HFFc6 (cell line): ENCODE data around the gene AUNIP. TPM values are rescaled to one million over a fixed set of nuclear protein-coding genes. Genes with fewer than 3 reads are reported as not detected.
A peak's percentile ranks its signal among the peaks of the same experiment; 100 is the strongest.

ENCODE experiments used
- DNase-seq: peaks from one replicate; pipeline ENCODE4 v3.0.0-alpha.2; 2018
- H3K27ac Mint-ChIP-seq: 2 replicates; pipeline ENCODE4 v1.8.0; 2020; ENCODE audit warnings: mild to moderate bottlenecking, mixed read lengths
- H3K27me3 Mint-ChIP-seq: 2 replicates; pipeline ENCODE4 v1.8.0; 2021; ENCODE audit warnings: mild to moderate bottlenecking, moderate library complexity, mixed read lengths; ENCODE audit not compliant: insufficient read depth
- H3K36me3 Mint-ChIP-seq: 2 replicates; pipeline ENCODE4 v1.8.0; 2021; ENCODE audit warnings: low read depth, mixed read lengths
- H3K4me1 Mint-ChIP-seq: 2 replicates; pipeline ENCODE4 v1.8.0; 2020; ENCODE audit warnings: low read depth, mixed read lengths
- H3K4me3 Mint-ChIP-seq: 2 replicates; pipeline ENCODE4 v1.8.0; 2020; ENCODE audit warnings: mild to moderate bottlenecking, moderate library complexity, mixed read lengths
- H3K9me3 Mint-ChIP-seq: 2 replicates; pipeline ENCODE4 v1.8.0; 2020; ENCODE audit warnings: mild to moderate bottlenecking, mixed read lengths
- CTCF ChIP-seq: fragments of 200-600 bp; sonication (generic); IDR thresholded peaks from 2 replicates; pipeline ENCODE4 v1.5.0; 2021; ENCODE audit warnings: antibody characterized with exemption, mild to moderate bottlenecking
- total RNA-seq, 6 experiments: library from RNA; stranded (reverse); fragmentation: NEBNext Ultra II Directional; extraction: Animal tissue kit (Norgen Biotek cat#: 25700); gene quantifications; 2 replicates in 1 of 6; 3 replicates in 5 of 6; pipeline ENCODE4 v1.2.3, GENCODE V29; 2021

AUNIP gene
- total RNA-seq, 6 experiments from 2014 or later, result 2.4 to 3.6 (median 3.2) TPM

- H3K27ac Mint-ChIP-seq, result peak overlapping the region; percentile 75
- no peak overlapping the region for H3K4me3 Mint-ChIP-seq
- peaks cover 2% of the 10 kb centered on the region; the same call in 1 of the 2 replicates for H3K27me3 Mint-ChIP-seq
- H3K9me3 Mint-ChIP-seq, result no peaks in the 10 kb centered on the region
- H3K4me1 Mint-ChIP-seq, result peaks cover 79% of the 10 kb centered on the region
- peaks cover 7% of the 10 kb centered on the region; the same call in 1 of the 2 replicates for H3K36me3 Mint-ChIP-seq
- no peak for TF ChIP-seq CTCF
- DNase-seq, result no peak
These were observed 33.9 kb upstream of the AUNIP start for GRCh38 chr1:25893116-25893515.

- Mint-ChIP-seq H3K27me3 (peaks cover 2% of the 10 kb centered on the region; the same call in 1 of the 2 replicates), H3K4me3 (peak overlapping the region; percentile 39), H3K36me3 (peaks cover 7% of the 10 kb centered on the region; the same call in 1 of the 2 replicates), H3K4me1 (peaks cover 64% of the 10 kb centered on the region), H3K9me3 (no peaks in the 10 kb centered on the region), H3K27ac (peak overlapping the region; percentile 97)
- no peak for DNase-seq
- TF ChIP-seq CTCF, result no peak
These were observed 32.3 kb upstream of the AUNIP start for GRCh38 chr1:25891606-25892005.

- H3K4me3 Mint-ChIP-seq, result peak overlapping the region; percentile 45
- peaks cover 52% of the 10 kb centered on the region for H3K4me1 Mint-ChIP-seq
- TF ChIP-seq CTCF, result no peak
- peaks cover 7% of the 10 kb centered on the region; the same call in 1 of the 2 replicates for H3K36me3 Mint-ChIP-seq
- DNase-seq, result peak; percentile 56
- H3K27ac Mint-ChIP-seq, result peak overlapping the region; percentile 67
- peaks cover 2% of the 10 kb centered on the region; the same call in 1 of the 2 replicates for H3K27me3 Mint-ChIP-seq
- no peaks in the 10 kb centered on the region for H3K9me3 Mint-ChIP-seq
These were observed 31.2 kb upstream of the AUNIP start for GRCh38 chr1:25890239-25891034.

- Mint-ChIP-seq H3K4me1 (peaks cover 45% of the 10 kb centered on the region), H3K36me3 (peaks cover 7% of the 10 kb centered on the region; the same call in 1 of the 2 replicates), H3K27ac (no peak overlapping the region), H3K9me3 (no peaks in the 10 kb centered on the region), H3K27me3 (peaks cover 2% of the 10 kb centered on the region; the same call in 1 of the 2 replicates), H3K4me3 (no peak overlapping the region)
- peak; percentile 55 for TF ChIP-seq CTCF
- no peak for DNase-seq
These were observed 30.2 kb upstream of the AUNIP start for GRCh38 chr1:25889470-25889869.

- DNase-seq, result no peak
- H3K4me1 Mint-ChIP-seq, result peaks cover 44% of the 10 kb centered on the region
- H3K27me3 Mint-ChIP-seq, result peaks cover 2% of the 10 kb centered on the region; the same call in 1 of the 2 replicates
- no peak overlapping the region for H3K27ac Mint-ChIP-seq
- H3K9me3 Mint-ChIP-seq, result no peaks in the 10 kb centered on the region
- TF ChIP-seq CTCF, result no peak
- peaks cover 7% of the 10 kb centered on the region; the same call in 1 of the 2 replicates for H3K36me3 Mint-ChIP-seq
- no peak overlapping the region for H3K4me3 Mint-ChIP-seq
These were observed 29.2 kb upstream of the AUNIP start for GRCh38 chr1:25888426-25888987.
